ENCODE measurements around the gene MCM10.
A peak's percentile ranks its signal among the peaks of the same experiment; 100 is the strongest.
"Not testable (repeated sequence)": the region's sequence is repeated elsewhere in the genome, so short reads cannot be mapped to it uniquely, and the experiment has no call there.

The MCM10 gene

DNA sequence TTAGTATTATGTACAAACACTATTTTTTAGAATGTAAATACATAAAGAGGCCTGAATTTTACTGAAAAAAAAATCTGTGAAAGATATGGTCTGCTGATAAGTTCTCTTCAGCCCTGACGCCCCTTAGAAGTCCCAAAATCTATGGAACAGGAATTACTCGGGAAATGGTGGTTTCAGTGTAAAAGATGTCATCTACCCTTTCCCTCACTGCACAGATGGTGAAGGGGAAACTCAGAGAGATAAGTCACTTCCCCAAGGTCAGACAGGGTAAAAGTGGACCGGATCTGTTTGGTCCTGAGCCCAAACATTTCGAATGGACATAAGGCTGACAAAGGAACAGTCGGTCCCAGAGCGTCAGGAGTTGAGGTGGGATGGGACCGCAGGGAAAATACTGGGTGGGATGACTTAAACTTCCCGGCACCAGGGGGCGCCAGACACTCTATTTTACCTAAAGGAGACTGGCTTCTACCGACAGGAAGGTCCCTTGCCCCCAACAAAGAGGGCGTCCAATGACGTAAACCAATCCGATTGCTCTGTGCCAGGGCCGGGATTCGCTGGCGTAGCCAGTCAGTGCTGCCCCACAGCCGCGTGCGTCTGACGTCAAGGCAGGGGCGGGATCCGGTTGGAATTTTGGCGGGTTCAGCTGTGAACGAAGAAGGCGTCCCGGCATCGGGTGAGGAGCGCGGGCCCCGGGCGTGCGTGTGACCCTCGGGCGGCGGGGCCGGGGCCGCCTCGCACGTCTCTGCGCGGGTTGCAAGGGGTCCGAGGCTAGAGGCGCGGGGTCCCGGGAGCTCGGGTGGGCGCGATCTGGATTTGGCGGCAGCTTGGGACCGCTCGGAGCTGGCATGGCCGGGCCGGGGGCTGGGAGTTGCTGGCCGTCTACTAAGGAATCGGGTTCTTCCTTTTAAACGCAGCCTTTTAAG is at the start of gene MCM10:
TSS of gene MCM10 (plus strand) at position 625 of the 923 bp plus-strand sequence. CDS start 2,645 bp downstream, outside the sequence.
- DNase-seq = peak; percentile 98

GRCh38 chr10:13113544-13113943 is 47.8 kb upstream of the MCM10 start:
- DNase-seq = no peak

- no peak for DNase-seq
Measured at GRCh38 chr10:13115832-13116803, 45.2 kb upstream of the MCM10 start.

GRCh38 chr10:13117841-13118783 is 43.2 kb upstream of the MCM10 start:
- no peak for DNase-seq

GRCh38 chr10:13118784-13119410 is 42.5 kb upstream of the MCM10 start:
- no peak for DNase-seq

DNA sequence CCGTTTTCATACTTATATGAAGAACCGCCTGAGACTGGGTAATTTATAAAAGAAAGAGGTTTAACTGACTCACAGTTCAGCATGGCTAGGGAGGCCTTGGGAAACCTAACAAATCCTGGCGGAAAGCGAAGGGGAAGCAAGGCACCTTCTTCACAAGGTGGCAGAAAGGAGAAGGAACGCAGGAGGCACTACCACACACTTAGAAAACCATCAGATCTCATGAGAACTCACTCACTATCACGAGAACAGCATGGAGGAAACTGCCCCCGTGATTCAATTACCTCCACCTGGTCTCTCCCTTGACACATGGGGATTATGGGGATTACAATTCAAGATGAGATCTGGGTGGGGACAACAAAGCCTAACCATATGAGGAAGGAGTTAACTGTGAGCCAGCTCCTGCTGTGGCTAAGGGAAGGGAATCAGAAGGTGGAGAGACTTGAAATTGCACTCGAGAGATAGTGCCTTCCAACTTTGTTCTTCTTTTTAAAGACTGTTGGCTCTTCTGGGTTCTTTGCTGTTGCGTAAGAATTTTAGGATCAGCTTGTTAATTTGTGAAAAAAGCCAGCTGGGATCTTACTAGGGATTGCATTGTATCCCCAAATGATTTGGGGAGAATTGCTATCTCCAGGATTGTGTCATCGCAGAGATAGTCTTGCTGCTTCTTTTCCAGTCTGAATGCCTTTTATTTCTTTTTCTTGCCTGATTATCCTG is 40.4 kb upstream of the MCM10 start:
- DNase-seq = no peak

GRCh38 chr10:13121500-13121854 is 39.9 kb upstream of the MCM10 start:
- DNase-seq = no peak

DNA sequence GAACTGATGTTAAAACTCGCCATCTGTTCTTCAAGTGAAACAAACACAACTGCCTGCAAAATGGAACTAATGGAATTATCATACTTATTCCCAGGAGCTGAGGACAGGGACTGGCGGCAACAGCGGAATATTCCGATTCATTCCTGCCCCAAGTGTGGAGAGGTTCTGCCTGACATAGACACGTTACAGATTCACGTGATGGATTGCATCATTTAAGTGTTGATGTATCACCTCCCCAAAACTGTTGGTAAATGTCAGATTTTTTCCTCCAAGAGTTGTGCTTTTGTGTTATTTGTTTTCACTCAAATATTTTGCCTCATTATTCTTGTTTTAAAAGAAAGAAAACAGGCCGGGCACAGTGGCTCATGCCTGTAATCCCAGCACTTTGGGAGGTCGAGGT is 24.7 kb upstream of the MCM10 start:
- no peak for DNase-seq

DNA sequence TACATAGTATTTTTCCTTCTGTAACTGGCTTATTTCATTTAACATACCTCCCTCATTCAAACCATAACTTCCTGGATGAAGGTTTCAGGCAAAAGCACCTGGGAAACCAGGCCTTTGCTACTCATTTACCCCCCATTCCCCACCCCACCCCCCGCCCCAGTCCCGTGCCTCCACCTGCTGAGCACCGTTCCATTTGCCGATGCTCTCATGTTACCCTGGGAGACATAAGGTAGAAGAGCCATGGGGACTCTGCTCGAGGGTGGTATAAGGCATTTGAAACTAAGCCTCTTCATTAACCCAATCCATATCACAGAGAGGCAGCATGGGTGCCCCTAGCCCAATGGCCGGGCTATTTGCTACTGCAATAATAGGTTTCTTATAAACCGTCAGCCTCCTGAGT is 22.2 kb upstream of the MCM10 start:
- no peak for DNase-seq

DNA sequence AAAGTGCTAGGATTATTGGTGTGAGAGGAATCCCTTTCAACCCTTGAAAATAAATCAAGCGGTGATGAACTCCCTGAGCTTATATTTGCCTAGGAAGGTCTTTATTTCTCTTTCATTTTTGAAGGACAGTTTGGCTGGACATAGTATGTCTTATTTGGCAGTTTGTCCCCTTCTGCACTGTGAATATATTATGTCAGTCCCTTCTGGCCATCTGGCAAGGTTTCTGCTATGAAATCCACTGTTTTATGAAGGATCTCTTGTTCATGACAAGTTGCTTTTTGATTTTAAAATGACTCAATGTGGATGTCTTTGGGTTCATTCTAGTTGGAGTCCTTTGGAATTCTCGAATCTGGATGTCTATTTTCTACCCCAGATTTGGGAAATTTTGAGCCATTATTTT is 21.7 kb upstream of the MCM10 start:
- no peak for DNase-seq

GRCh38 chr10:13140627-13141190 is 20.6 kb upstream of the MCM10 start:
- no peak for DNase-seq

DNA sequence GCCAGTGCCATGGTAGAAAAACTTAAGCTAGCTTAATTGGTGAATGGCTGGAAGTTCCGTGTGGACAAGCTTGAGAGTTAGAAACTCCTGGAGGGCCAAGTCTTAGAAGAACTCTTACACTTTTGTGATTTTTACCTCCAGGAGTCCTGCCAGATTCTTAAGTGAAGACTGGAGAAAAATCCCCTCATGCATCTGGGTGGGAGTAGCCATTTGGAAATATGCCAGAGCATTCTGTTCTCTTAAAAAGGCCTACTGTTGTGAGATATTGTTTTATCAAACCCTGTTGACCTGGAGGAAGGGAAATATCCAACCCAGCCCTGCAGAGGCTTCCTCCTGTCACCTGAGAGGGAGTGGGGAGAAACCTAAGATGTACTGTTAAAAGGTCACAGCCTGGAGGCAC is 17.6 kb upstream of the MCM10 start:
- DNase-seq = no peak

DNA sequence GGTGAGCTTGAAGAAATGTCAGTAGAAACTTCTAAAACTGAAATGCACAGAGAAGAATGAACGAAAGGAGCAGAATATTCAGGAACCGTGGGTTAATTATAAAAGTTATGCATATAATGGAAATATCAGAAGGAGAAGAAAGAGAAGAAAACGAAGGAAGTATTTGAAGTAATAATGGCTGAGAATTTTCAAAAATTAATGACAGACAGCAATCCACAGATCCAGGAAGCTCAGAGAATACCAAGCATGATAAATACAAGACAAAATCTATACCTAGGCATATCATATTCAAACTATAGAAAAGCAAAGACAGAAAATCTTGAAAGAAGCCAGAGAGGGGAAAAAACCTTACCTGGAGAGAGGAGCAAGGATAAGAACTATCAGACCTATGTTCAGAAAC is 16.5 kb upstream of the MCM10 start:
- no peak for DNase-seq

DNA sequence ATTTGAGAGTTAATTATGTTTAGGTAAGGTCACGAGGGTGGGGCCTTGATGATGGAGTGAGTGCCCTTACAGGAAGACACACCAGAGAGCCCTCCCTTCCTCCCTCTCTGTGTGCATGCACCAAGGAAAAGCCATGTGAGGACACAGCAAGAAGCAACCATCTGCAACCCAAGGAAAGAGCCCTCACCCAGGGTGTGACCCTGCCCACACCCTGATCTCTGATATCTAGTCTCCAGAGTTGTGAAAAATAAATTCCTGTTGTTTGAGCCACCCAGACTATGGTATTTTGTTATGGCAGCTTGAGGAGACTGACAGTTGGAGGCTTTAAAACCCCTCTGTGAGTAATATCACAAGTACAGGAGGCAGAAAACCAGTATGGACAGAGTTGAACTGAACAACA is 15.0 kb upstream of the MCM10 start:
- no peak for DNase-seq

- DNase-seq = no peak
Measured at GRCh38 chr10:13147161-13147560, 14.2 kb upstream of the MCM10 start.

DNA sequence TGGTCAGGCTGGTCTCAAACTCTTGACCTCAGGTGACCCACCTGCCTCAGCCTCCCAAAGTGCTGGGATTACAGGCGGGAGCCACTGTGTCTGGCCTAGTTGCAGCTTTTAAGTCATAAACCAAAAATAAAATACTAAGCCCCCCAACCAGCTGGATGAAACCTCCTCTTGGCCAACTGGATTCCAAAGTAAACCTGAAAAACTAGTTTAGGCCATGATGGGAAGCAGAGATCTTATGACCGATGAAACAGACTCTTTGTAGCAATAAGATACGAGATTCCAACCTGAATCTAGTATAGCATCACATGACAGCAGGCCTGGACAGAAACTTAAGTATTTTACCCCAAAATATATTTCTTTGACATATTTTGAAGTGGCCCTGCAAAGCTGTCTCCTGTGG is 9.1 kb upstream of the MCM10 start:
- no peak for DNase-seq

- not testable (repeated sequence) for DNase-seq
Measured at GRCh38 chr10:13155860-13156259, 5.5 kb upstream of the MCM10 start.

GRCh38 chr10:13158401-13158800 is 3.0 kb upstream of the MCM10 start:
- DNase-seq = peak; percentile 15

DNA sequence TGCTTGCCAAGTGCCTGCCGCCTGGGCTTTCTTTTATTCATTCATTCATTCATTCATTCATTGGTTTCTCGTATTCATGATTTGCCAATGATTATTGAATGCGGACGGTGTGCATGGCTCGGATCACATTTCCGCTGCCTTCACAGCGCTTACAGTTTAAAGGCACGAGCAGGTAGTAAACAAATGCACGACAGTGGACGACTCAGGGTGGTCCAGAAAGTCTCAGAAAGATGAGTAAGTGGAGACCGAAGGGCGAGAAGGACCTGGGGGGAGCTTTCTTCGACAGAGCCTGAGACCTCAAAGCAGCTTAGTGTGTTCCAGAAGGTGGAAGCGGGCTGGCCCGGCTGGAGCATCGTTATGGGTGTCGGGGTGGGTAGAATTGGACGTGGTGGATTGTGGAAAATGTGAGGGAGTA is 506 bp downstream of the MCM10 start:
- no peak for DNase-seq

DNA sequence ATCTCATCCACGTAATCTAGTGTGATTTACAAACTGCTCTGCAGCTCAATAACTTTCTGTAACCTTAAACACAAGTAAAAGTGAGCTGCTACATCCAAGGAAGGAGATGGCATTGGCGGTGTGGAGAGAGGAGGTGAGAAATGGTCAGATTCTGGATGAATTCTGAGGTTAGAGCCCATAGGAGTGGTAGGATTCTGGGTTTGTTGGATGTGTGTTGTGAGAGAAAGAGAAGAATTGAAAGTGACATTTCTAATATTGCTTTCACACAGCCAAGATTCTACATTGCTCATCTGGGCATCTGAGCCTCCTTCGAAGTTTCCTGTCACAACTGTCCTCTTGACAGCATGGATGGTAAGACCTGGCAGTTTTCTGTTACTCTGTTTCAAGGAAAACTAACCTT is 2.5 kb downstream of the MCM10 start:
- DNase-seq = no peak

DNA sequence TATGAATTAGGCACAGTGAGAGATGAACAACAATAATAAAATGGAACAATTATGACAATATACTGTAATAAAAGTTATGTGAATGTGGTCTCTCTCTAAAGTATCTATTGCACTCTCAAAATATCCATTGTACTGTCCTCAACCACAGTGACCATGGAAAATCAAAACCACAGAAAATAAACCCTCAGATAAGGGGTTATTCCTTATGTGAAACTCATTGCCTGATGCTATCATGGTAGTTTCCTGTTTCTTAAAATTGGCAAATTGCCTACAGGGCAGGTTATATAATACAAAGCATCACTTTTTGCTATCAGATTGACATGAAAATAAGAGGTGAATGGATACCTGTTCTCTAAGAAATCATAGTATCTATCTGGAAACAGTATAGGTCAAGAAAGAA is 3.8 kb downstream of the MCM10 start:
- DNase-seq = no peak
